Lower lobe of right lung (tissue), 2 donors: Measurements from ENCODE around the gene PGRMC1. TPM values are rescaled to one million over a fixed set of nuclear protein-coding genes. Genes with fewer than 3 reads are reported as not detected.

ENCODE experiments used
- ATAC-seq, 2 donors: fragments of 200-7000 bp; cut with Tn5 transposase; one replicate each; pipeline ENCODE4 v1.9.1; 2020 to 2022; ENCODE audit warnings: mild to moderate bottlenecking in 2 of 2, moderate library complexity in 2 of 2
- DNase-seq: peaks from one replicate; pipeline ENCODE4 v3.0.0-alpha.2; 2020
- H3K27ac ChIP-seq: fragments of 200-600 bp; one replicate; pipeline ENCODE4 v1.8.0; 2022
- H3K27me3 ChIP-seq: fragments of 200-600 bp; one replicate; pipeline ENCODE4 v1.8.0; 2022; ENCODE audit warnings: low read depth
- H3K36me3 ChIP-seq: fragments of 200-600 bp; one replicate; pipeline ENCODE4 v1.8.0; 2022; ENCODE audit warnings: mild to moderate bottlenecking
- H3K4me1 ChIP-seq: fragments of 200-600 bp; one replicate; pipeline ENCODE4 v1.8.0; 2022
- H3K4me3 ChIP-seq: fragments of 200-600 bp; one replicate; pipeline ENCODE4 v1.8.0; 2022; ENCODE audit warnings: mild to moderate bottlenecking
- H3K9me3 ChIP-seq: fragments of 200-600 bp; one replicate; pipeline ENCODE4 v1.8.0; 2022
- intact Hi-C: fragments of 100-400 bp; cut with DNase I; formaldehyde crosslinking; loops from one replicate; pipeline ENCODE4 v1.11.0; 2022
- total RNA-seq: library from RNA; stranded (reverse); fragmentation: NEBNext Ultra II Directional; extraction: Animal tissue kit (Norgen Biotek cat#: 25700); gene quantifications from one replicate; pipeline ENCODE4 v1.2.1, GENCODE V29; 2021
- TF ChIP-seq, protein P1 (sequence below): fragments of 200-600 bp; IDR thresholded peaks from one replicate; pipeline ENCODE4 v1.8.0; 2022; ENCODE audit warnings: antibody characterized with exemption, mild to moderate bottlenecking
- donor health status: DM: no; HTN: yes; CAD: no; lungs with severe emphysema.

Gene PGRMC1
- total RNA-seq, 1 donor from 2014 or later = 71.6 TPM

DNA sequence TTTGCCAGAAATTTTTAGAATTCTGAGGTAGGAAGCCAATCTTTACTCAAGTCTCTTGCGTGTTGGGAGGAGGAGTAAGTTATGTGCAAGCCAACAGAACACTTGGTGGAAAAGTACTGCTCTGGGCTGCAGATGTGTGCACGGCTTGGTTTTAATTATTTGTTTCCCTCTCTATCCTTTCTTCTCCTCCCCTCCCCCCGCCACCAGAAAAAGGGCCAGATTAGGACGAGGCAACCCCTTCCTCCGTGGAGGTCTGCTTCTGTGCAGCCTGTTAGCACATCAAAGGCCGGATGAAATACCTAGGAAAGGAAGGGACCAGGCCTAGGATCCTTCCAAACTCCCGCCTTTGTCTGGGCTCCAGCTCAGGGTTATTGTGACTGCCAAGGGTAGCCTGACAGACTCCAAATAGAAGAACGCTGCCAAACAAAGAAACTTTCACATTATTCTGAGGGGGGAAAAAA, 1.0 kb upstream of the PGRMC1 start:
- no peak overlapping the region for H3K27ac ChIP-seq
- DNase-seq (no peak), ATAC-seq (no peak)
- H3K9me3 ChIP-seq = no peaks in the 10 kb centered on the region
- intact Hi-C loops = no loop called here
- no peaks in the 10 kb centered on the region for H3K27me3 ChIP-seq
- peaks cover 11% of the 10 kb centered on the region for H3K4me1 ChIP-seq
- no peaks in the 10 kb centered on the region for H3K36me3 ChIP-seq
- TF ChIP-seq, protein P1, sequence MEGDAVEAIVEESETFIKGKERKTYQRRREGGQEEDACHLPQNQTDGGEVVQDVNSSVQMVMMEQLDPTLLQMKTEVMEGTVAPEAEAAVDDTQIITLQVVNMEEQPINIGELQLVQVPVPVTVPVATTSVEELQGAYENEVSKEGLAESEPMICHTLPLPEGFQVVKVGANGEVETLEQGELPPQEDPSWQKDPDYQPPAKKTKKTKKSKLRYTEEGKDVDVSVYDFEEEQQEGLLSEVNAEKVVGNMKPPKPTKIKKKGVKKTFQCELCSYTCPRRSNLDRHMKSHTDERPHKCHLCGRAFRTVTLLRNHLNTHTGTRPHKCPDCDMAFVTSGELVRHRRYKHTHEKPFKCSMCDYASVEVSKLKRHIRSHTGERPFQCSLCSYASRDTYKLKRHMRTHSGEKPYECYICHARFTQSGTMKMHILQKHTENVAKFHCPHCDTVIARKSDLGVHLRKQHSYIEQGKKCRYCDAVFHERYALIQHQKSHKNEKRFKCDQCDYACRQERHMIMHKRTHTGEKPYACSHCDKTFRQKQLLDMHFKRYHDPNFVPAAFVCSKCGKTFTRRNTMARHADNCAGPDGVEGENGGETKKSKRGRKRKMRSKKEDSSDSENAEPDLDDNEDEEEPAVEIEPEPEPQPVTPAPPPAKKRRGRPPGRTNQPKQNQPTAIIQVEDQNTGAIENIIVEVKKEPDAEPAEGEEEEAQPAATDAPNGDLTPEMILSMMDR = no peak
- H3K4me3 ChIP-seq = no peak overlapping the region

- peak; percentile 45 for DNase-seq
Measured at GRCh38 chrX:119236623-119237561, 807 bp downstream of the PGRMC1 start.

DNA sequence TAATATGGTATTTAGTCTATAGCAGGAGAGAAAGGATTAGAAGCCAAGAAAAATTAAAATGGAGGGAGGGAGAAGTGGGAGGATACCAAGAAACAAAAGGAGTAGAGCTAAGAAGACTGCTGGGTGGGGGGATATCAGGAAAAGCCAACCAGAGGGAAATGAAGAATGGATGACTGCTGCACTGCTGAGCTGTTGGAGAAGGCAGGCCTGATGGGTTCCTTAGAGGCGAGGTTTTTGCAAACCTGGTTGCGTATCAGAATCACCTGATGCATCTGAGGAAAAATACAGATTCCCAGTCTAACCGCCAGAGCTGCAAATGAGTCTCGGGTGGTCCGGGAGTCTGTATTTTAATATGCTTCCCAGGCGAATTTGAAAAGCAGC, 1.5 kb downstream of the PGRMC1 start:
- no peaks in the 10 kb centered on the region for H3K27me3 ChIP-seq
- ATAC-seq (no peak), DNase-seq (no peak)
- H3K4me1 ChIP-seq = peaks cover 11% of the 10 kb centered on the region
- peak overlapping the region; percentile 70 for H3K4me3 ChIP-seq
- no peak overlapping the region for H3K27ac ChIP-seq
- TF ChIP-seq, protein P1 = no peak
- intact Hi-C loops = no loop called here
- H3K36me3 ChIP-seq = no peaks in the 10 kb centered on the region
- no peaks in the 10 kb centered on the region for H3K9me3 ChIP-seq

More at GRCh38 chrX:119236623-119237561, 807 bp downstream of the PGRMC1 start:
- Histone ChIP-seq H3K4me3 (peak overlapping the region; percentile 70), H3K4me1 (peaks cover 11% of the 10 kb centered on the region), H3K36me3 (no peaks in the 10 kb centered on the region), H3K27ac (peak overlapping the region; percentile 86), H3K9me3 (no peaks in the 10 kb centered on the region), H3K27me3 (no peaks in the 10 kb centered on the region)
- intact Hi-C loops = no loop called here
- TF ChIP-seq, protein P1 = no peak
- ATAC-seq = peak; percentile 67 to 73

GRCh38 chrX:119238557-119238956, 2.5 kb downstream of the PGRMC1 start:
- peak overlapping the region; percentile 70 for H3K4me3 ChIP-seq
- no peak for DNase-seq
- peaks cover 11% of the 10 kb centered on the region for H3K4me1 ChIP-seq
- no peak for ATAC-seq
- no peak overlapping the region for H3K27ac ChIP-seq
- H3K36me3 ChIP-seq = peaks cover 9% of the 10 kb centered on the region
- TF ChIP-seq, protein P1 = no peak
- intact Hi-C loops = no loop called here
- no peaks in the 10 kb centered on the region for H3K9me3 ChIP-seq
- no peaks in the 10 kb centered on the region for H3K27me3 ChIP-seq

- Histone ChIP-seq H3K27ac (no peak overlapping the region), H3K4me1 (peaks cover 11% of the 10 kb centered on the region), H3K36me3 (peaks cover 15% of the 10 kb centered on the region), H3K27me3 (no peaks in the 10 kb centered on the region), H3K9me3 (no peaks in the 10 kb centered on the region), H3K4me3 (no peak overlapping the region)
- TF ChIP-seq, protein P1 = no peak
- DNase-seq (no peak), ATAC-seq (no peak)
- intact Hi-C loops = no loop called here
Measured at GRCh38 chrX:119240356-119240755, 4.3 kb downstream of the PGRMC1 start.
